Testis (tissue), 2 donors: ENCODE measurements around the gene RHBDD3.

Experiments
- POLR2A ChIP-seq: fragments of 450-650 bp; IDR thresholded peaks from one replicate; pipeline ENCODE4 v1.6.1; 2017; ENCODE audit warnings: antibody characterized with exemption, mild to moderate bottlenecking, moderate library complexity
- TF ChIP-seq, protein P1 (sequence below), 3 experiments: fragments of 450-650 bp in 2 of 3; fragments of 200-600 bp in 1 of 3; sonication (generic) in 1 of 3; IDR thresholded peaks; one replicate each; pipeline ENCODE4 v1.5.1; 2016 to 2019; ENCODE audit warnings: antibody characterized with exemption in 3 of 3, mild to moderate bottlenecking in 2 of 3, moderate library complexity in 1 of 3

DNA sequence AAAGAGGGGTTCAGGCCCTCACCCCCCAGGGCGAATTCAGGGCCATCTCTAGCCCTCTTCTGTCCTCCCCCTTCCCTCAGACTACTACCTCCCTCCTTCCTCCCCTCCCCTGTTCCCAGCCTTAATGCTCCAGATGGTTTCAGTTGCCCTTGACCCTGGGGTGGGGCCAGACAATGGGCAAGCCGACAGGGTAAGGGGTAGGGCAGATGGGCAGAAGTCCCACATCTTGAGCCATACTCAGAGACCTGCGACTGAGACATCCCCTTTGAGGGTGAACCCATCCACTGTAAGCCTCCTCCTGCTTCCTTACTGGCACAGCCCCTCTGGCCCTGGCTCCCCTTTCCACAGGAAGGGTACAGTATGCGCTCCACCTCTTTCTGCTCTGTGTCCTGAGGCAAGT is 1.9 kb downstream of the RHBDD3 start:
- no peak for TF ChIP-seq POLR2A
- TF ChIP-seq, protein P1, sequence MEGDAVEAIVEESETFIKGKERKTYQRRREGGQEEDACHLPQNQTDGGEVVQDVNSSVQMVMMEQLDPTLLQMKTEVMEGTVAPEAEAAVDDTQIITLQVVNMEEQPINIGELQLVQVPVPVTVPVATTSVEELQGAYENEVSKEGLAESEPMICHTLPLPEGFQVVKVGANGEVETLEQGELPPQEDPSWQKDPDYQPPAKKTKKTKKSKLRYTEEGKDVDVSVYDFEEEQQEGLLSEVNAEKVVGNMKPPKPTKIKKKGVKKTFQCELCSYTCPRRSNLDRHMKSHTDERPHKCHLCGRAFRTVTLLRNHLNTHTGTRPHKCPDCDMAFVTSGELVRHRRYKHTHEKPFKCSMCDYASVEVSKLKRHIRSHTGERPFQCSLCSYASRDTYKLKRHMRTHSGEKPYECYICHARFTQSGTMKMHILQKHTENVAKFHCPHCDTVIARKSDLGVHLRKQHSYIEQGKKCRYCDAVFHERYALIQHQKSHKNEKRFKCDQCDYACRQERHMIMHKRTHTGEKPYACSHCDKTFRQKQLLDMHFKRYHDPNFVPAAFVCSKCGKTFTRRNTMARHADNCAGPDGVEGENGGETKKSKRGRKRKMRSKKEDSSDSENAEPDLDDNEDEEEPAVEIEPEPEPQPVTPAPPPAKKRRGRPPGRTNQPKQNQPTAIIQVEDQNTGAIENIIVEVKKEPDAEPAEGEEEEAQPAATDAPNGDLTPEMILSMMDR (IDR thresholded peaks at IDR 0.05), result no peak
